Right lobe of liver (tissue), 6 donors: ENCODE measurements around the gene PPDPF. TPM values are rescaled to one million over a fixed set of nuclear protein-coding genes. Genes with fewer than 3 reads are reported as not detected.

Experiments
- ATAC-seq, 4 donors: fragments of 200-7000 bp; cut with Tn5 transposase; one replicate each; pipeline ENCODE4 v1.9.1; 2020; ENCODE audit warnings: mild to moderate bottlenecking in 4 of 4, moderate library complexity in 4 of 4
- DNase-seq, 3 donors: peaks; one replicate each; pipeline ENCODE4 v3.0.0-alpha.2; 2020
- H3K27ac ChIP-seq, 3 donors: fragments of 200-600 bp; one replicate each; pipeline ENCODE4 v1.8.0; 2022
- H3K27me3 ChIP-seq, 2 donors: fragments of 200-600 bp; one replicate each; pipeline ENCODE4 v1.8.0; 2022
- H3K36me3 ChIP-seq, 4 donors: fragments of 200-600 bp; sonication (generic) in 1 of 4; one replicate each; pipeline versions ENCODE4 v1.5.1 to v1.8.0; 2017 to 2022; ENCODE audit warnings: control low read depth in 1 of 4
- H3K4me1 ChIP-seq, 4 donors: fragments of 200-600 bp; sonication (generic) in 1 of 4; one replicate each; pipeline versions ENCODE4 v1.5.1 to v1.8.0; 2017 to 2022; ENCODE audit warnings: control low read depth in 1 of 4
- H3K4me3 ChIP-seq, 3 donors: fragments of 200-600 bp; one replicate each; pipeline ENCODE4 v1.8.0; 2022
- H3K9me3 ChIP-seq, 4 donors: fragments of 200-600 bp; sonication (generic) in 1 of 4; one replicate each; pipeline versions ENCODE4 v1.5.1 to v1.8.0; 2017 to 2022; ENCODE audit warnings: control low read depth in 1 of 4
- CTCF ChIP-seq, 4 donors: fragments of 200-600 bp in 3 of 4; fragments of 450-650 bp in 1 of 4; IDR thresholded peaks; one replicate each; pipeline versions ENCODE4 v1.5.1 to v1.8.0; 2016 to 2022; ENCODE audit warnings: antibody characterized with exemption in 4 of 4, mild to moderate bottlenecking in 2 of 4
- POLR2A ChIP-seq: fragments of 450-650 bp; IDR thresholded peaks from one replicate; pipeline ENCODE4 v1.6.1; 2017; ENCODE audit warnings: antibody characterized with exemption, mild to moderate bottlenecking
- WGBS: methylation state at CpG from one replicate; pipeline ENCODE4 v1.1.6; 2018; ENCODE audit warnings: low coverage, low lambda C conversion rate; ENCODE audit not compliant: insufficient coverage; ENCODE audit errors: missing lambda C conversion rate; 5-methylcytosine and 5-hydroxymethylcytosine counted together
- intact Hi-C, 2 donors: fragments of 100-400 bp; cut with DNase I; formaldehyde crosslinking; loops; one replicate each; pipeline versions ENCODE4 v1.11.2 to v1.14.1; 2022
- total RNA-seq, 6 experiments: library from RNA; depleted of rRNA in 2 of 6; stranded (reverse); fragments of >200 nt in 2 of 6; fragmentation: NEBNext Ultra II Directional in 3 of 6; extraction: Animal tissue kit (Norgen Biotek cat#: 25700) in 3 of 6; gene quantifications; one replicate each; pipeline versions ENCODE4 v1.1.0 to v1.2.4, GENCODE V29; 2016 to 2023
- donor health status: DM: no; HTN: yes; CAD: no.
- donor health status: DM: no; HTN: no; CAD: no.
- donor health status: DM: no; HTN: no; CAD: no.
- donor health status: DM: no; HTN: yes; CAD: no.
- donor health status: DM: no; HTN: yes; CAD: no.

Gene PPDPF
- total RNA-seq, 6 experiments from 2014 or later: 50.2 to 99.4 (median 76.7) TPM

- no peaks in the 10 kb centered on the region for H3K9me3 ChIP-seq
- H3K27me3 ChIP-seq: peaks cover 0 to 7% of the 10 kb centered on the region in 2 donors
- WGBS: 59% methylated on average over 8 of the region's 20 CpGs
- H3K4me1 ChIP-seq: no peaks in the 10 kb centered on the region
- no peak for TF ChIP-seq POLR2A
- no peak for TF ChIP-seq CTCF (IDR thresholded peaks at IDR 0.05)
- ATAC-seq (no peak), DNase-seq (peak in 2 of 3 donors; percentile 44 to 48)
- H3K36me3 ChIP-seq: no peaks in the 10 kb centered on the region
- no peak overlapping the region for H3K27ac ChIP-seq
- intact Hi-C loops: no loop called here
- H3K4me3 ChIP-seq: no peak overlapping the region
These were observed 23.2 kb upstream of the PPDPF start for GRCh38 chr20:63497138-63497945.

- H3K27ac ChIP-seq: no peak overlapping the region
- H3K36me3 ChIP-seq: no peaks in the 10 kb centered on the region
- DNase-seq: peak; percentile 42 to 59 (median 52)
- intact Hi-C loops: no loop called here
- H3K9me3 ChIP-seq: no peaks in the 10 kb centered on the region
- no CpG with 5 or more reads among the region's 60 CpGs for WGBS
- peaks cover 0 to 7% of the 10 kb centered on the region in 2 donors for H3K27me3 ChIP-seq
- peak in 2 of 4 donors; percentile 50 to 65 for ATAC-seq
- H3K4me1 ChIP-seq: no peaks in the 10 kb centered on the region
- no peak overlapping the region for H3K4me3 ChIP-seq
- TF ChIP-seq POLR2A (no peak), CTCF (IDR thresholded peaks at IDR 0.05) (no peak)
These were observed 22.3 kb upstream of the PPDPF start for GRCh38 chr20:63497946-63498935.

GRCh38 chr20:63498960-63499337 is 21.6 kb upstream of the PPDPF start, which contains the start of gene EEF1A2:
Gene EEF1A2 (minus strand): TSS chr20:63499083. CDS start chr20:63497763, 1,320 bp downstream.
- no peak for ATAC-seq
- Histone ChIP-seq H3K9me3 (no peaks in the 10 kb centered on the region), H3K4me1 (no peaks in the 10 kb centered on the region), H3K4me3 (peak within 1 kb of the TSS in 1 of 3 donors; percentile 19), H3K27me3 (peaks cover 0 to 7% of the 10 kb centered on the region in 2 donors), H3K36me3 (no peaks in the 10 kb centered on the region), H3K27ac (no peak within 1 kb of the TSS)
- 0% methylated on average over 13 of the region's 58 CpGs for WGBS
- DNase-seq: peak in 2 of 3 donors; percentile 41 to 50
- intact Hi-C loops: no loop called here
- TF ChIP-seq CTCF (IDR thresholded peaks at IDR 0.05): no peak
- no peak for TF ChIP-seq POLR2A

GRCh38 chr20:63499338-63499969 is 21.1 kb upstream of the PPDPF start:
- H3K9me3 ChIP-seq: no peaks in the 10 kb centered on the region
- H3K27me3 ChIP-seq: peaks cover 0 to 7% of the 10 kb centered on the region in 2 donors
- no peaks in the 10 kb centered on the region for H3K4me1 ChIP-seq
- peak overlapping the region in 1 of 3 donors; percentile 19 for H3K4me3 ChIP-seq
- H3K36me3 ChIP-seq: no peaks in the 10 kb centered on the region
- DNase-seq: peak in 2 of 3 donors; percentile 40 to 41
- WGBS: no CpG with 5 or more reads among the region's 48 CpGs
- intact Hi-C loops: no loop called here
- TF ChIP-seq POLR2A: no peak
- no peak for TF ChIP-seq CTCF (IDR thresholded peaks at IDR 0.05)
- H3K27ac ChIP-seq: no peak overlapping the region
- no peak for ATAC-seq
